ENCODE measurements around the gene CAMKMT.
"Not testable (repeated sequence)": the region's sequence is repeated elsewhere in the genome, so short reads cannot be mapped to it uniquely, and the experiment has no call there.

Gene CAMKMT

GRCh38 chr2:44550561-44550960 lies 188.8 kb downstream of the CAMKMT start:
- no peak for DNase-seq (ENCODE audit: low read depth)

DNA sequence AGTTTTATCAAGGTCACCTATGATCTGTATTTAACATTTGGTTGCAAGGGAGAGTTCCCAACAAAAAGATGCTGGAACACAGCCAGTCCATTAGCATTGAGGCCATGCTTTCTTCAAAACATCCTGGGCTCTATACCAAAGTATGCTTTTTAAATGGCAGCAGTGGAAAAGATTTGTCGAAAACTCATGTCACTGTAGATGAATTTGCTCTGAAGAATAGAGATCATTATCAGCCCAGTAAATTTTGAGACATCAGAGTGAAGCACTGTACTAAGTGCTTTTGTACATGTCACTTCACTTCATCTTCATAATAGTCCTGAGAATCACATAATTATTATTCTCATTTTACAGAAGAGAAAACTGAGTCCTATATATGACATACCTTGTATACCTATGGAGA lies 189.8 kb downstream of the CAMKMT start:
- no peak for DNase-seq (ENCODE audit: low read depth)

- no peak for DNase-seq (ENCODE audit: low read depth)
Observed at GRCh38 chr2:44553456-44553855, 191.7 kb downstream of the CAMKMT start.

- DNase-seq (ENCODE audit: low read depth), result no peak
Observed at GRCh38 chr2:44555700-44556099, 194.0 kb downstream of the CAMKMT start.

DNA sequence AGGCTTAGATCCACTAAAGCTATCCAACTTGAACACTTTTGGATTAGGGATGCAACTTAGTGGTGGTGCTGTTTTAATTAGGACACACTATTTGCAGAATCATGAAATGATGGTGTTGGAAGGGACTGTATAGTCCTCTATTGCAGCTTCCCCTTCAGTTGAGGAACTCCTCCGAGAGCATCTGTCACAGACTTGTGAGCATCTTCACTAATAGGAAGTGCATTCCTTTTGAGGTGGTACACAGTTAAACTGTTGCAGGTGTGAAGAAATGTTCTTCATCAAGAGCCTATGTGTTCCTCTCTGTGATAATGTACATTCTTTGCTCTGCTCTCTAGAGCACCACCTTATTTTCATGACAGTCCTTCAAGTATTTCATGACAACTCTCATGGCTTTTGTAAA lies 197.4 kb downstream of the CAMKMT start:
- DNase-seq (ENCODE audit: low read depth), result no peak

DNA sequence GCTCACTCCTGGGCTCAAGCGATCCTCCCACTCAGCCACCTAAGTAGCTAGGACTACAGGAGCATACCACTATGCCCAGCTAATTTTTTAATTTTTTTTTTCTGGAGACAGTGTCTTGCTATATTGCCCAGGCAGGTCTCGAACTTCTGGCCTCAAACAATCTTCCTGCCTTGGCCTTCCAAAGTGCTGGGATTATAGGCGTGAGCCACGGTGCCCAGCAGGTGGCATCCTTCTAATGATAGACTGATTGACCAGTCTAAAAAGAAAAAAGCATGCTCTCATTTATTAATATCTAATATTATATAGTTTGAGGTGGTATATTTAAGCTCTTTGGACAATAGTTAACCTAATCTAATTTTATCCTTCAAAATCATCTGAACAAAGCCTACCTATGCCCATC lies 198.6 kb downstream of the CAMKMT start:
- DNase-seq (ENCODE audit: low read depth), result no peak

GRCh38 chr2:44560941-44561340 lies 199.2 kb downstream of the CAMKMT start:
- no peak for DNase-seq (ENCODE audit: low read depth)

GRCh38 chr2:44562737-44563136 lies 201.0 kb downstream of the CAMKMT start:
- DNase-seq (ENCODE audit: low read depth), result no peak

- DNase-seq (ENCODE audit: low read depth), result no peak
Observed at GRCh38 chr2:44564752-44565151, 203.0 kb downstream of the CAMKMT start.

DNA sequence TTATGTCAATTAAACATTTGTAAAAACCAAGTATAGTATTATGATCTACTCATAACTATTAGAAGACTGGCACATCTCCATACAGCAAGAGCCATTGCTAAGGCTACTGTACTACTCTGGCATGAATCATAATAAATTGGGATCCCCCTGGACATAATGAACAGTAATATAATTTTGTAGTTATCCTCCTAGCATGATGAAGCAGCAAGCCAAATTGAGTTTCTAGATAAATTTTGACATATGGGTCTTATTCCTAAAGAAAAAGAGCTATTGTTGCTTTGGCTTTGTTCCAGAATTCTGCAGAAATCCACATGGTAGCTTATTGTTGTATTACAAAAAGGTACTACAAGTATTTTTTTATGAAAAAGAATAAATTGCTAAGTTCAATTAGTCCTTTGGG lies 204.3 kb downstream of the CAMKMT start:
- no peak for DNase-seq (ENCODE audit: low read depth)

- no peak for DNase-seq (ENCODE audit: low read depth)
Observed at GRCh38 chr2:44569491-44569890, 207.7 kb downstream of the CAMKMT start.

- no peak for DNase-seq (ENCODE audit: low read depth)
Observed at GRCh38 chr2:44570271-44570670, 208.5 kb downstream of the CAMKMT start.

DNA sequence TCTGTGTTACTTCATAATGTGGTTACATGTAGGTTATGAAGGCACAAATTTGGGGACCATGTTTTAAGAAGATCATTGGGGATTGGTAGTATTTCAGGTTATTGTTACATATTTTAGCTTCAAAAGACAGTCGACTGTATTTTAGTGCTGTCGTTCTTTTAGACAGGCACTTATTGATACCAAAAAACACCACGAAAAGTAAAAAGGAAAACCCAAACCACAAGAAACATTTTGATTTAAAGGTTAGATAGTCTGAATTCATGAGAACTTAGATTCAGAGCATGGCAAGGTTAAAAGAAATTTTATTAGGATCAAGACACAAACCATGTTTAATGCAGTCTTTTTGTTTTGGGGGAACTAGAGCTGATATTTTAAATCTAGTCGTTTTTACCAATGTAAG lies 209.0 kb downstream of the CAMKMT start:
- no peak for DNase-seq (ENCODE audit: low read depth)

DNA sequence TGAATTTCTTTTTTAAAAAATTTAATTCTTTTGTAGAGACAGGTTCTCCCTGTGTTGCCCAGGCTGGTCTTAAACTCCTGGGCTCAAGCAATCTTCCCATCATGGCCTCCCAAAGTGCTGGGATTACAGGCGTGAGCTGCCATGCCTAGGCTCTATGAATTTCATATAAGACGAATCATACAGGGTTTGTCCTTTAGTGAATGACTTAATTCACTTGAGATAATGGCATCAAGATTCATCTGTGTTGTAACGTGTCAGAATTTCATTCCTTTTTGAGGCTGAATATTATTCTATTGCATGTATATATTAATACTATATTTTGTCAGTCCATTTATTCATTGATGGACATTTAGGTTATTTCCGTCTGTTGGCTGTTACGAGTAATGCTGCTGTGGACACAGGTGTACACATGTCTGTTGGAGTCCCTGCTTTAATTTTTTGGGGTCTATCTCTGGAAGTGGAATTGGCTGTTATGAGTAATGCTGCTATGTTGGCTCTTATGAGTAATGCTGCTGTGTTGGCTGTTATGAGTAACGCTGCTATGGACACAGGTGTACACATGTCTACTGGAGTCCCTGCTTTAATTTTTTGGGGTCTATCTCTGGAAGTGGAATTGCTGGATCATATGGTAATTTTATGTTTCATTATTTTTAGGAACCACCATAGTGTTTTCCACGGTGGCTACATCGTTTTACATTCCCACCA lies 210.6 kb downstream of the CAMKMT start:
- DNase-seq (ENCODE audit: low read depth), result no peak

DNA sequence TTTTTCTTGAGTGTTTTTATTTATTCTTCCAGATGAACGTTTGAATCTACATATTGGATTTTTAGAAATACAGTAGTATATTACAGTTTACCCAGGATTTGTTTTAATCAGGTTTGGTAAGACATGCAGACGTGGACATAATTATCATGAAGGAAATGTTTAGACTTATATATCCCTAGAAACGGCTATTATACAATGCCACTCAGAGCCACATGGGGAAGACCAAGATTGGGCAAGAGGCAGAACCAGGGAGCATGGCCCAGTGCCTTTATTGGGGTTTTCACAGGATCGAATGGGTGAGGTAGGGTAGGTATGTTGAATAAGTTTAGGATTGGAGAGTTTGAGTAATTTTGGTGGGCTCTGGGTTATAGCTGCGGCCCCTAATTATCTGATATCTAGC lies 212.2 kb downstream of the CAMKMT start:
- DNase-seq (ENCODE audit: low read depth), result no peak

DNA sequence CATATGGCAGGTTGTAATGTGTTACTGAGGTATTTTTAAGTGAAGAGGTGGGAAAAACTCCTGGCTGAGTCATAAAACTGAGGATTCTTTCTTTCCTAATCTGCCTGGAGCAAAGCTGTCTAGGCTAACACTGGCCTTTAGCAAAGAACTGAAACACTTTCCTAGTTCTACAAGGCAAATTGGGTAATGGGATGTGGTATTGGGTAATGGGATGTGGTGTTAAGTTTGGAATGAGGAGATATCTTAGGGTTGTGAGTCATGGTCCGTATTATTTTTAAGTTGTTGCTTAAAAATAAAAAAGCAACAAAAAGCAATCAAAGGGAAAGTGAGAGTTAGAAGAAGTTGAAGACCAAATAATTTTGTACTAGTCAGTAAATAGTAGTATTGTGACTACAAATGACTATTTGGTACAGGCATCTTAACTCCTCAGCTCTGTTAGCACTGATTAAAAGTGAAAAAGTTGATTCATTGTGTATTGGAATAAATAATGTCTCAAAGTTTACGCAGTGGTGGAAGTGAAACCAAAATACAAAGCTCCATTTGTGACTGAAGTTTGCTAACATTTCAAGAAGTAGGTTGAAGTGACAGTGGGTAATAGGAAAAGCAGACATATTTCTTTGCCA lies 216.8 kb downstream of the CAMKMT start:
- DNase-seq (ENCODE audit: low read depth), result no peak

- no peak for DNase-seq (ENCODE audit: low read depth)
Observed at GRCh38 chr2:44579115-44579836, 217.5 kb downstream of the CAMKMT start.

- DNase-seq (ENCODE audit: low read depth), result no peak
Observed at GRCh38 chr2:44579837-44580230, 218.1 kb downstream of the CAMKMT start.

DNA sequence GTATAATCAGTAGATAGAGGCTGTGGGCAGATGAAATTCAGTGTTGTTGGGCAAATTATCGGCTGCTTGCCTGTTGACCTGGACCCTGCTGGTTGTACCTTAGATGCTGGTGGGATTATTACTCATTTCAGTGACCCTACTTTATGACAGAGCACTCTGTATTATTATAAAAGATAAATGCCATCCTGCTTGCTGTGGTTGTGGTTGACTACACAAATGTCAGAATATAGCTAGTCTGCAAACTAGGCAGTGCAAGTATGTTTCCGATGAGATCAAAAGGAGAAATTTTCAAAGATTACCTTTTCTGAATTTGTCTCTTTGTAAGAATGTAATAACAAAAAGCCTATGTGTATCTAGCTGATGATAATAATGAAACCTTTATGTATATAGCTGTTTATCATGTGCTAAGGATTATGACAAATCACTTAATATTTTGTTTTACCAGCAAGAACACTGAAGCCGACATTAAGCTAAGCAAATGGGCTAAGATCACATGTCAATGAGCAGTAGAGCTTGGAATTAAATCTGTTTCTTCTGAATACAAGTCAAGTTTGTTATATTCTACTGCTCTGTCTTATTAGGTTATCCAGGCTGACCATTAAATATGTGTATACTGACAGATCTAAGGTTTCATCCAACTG lies 219.2 kb downstream of the CAMKMT start:
- DNase-seq (ENCODE audit: low read depth), result no peak

- DNase-seq (ENCODE audit: low read depth), result no peak
Observed at GRCh38 chr2:44582363-44583008, 220.7 kb downstream of the CAMKMT start.

DNA sequence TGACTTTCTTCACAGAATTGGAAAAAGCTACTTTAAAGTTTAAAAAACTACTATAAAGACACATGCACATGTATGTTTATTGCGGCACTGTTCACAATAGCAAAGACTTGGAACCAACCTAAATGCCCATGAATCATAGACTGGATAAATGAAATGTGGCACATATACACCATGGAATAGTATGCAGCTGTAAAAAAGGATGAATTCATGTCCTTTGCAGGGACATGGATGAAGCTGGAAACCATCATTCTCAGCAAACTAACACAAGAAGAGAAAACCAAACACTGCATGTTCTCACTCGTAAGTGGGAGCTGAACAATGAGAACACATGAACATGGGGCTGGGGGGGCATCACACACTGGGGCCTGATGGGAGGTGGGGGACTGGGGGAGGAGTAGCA lies 233.9 kb downstream of the CAMKMT start:
- not testable (repeated sequence) for DNase-seq (ENCODE audit: low read depth)
